CD4-positive, alpha-beta T cell treated with Interleukin-10 for 1 hour (primary cell): Measurements from ENCODE around the gene PIGQ.

Source experiments
- DNase-seq: peaks from one replicate; pipeline ENCODE4 v3.0.0-alpha.2; 2020

PIGQ gene

GRCh38 chr16:572865-573650 is 3.3 kb downstream of the PIGQ start:
- DNase-seq = no peak

- DNase-seq = no peak
Observed at GRCh38 chr16:574021-574760, 4.4 kb downstream of the PIGQ start.

GRCh38 chr16:575354-576196 is 5.8 kb downstream of the PIGQ start:
- no peak for DNase-seq

- no peak for DNase-seq
Observed at GRCh38 chr16:576197-576822, 6.5 kb downstream of the PIGQ start.

GRCh38 chr16:576823-577201 is 7.0 kb downstream of the PIGQ start:
- DNase-seq = no peak

- no peak for DNase-seq
Observed at GRCh38 chr16:577796-578195, 8.0 kb downstream of the PIGQ start.

- DNase-seq = no peak
Observed at GRCh38 chr16:578232-578869, 8.6 kb downstream of the PIGQ start.

GRCh38 chr16:578870-579405 is 9.2 kb downstream of the PIGQ start:
- peak; percentile 74 for DNase-seq

- DNase-seq = no peak
Observed at GRCh38 chr16:580141-580945, 10.6 kb downstream of the PIGQ start.

GRCh38 chr16:580946-581498 is 11.3 kb downstream of the PIGQ start:
- no peak for DNase-seq

GRCh38 chr16:582218-582613 is 12.4 kb downstream of the PIGQ start:
- no peak for DNase-seq

- DNase-seq = no peak
Observed at GRCh38 chr16:582614-583331, 13.0 kb downstream of the PIGQ start.

- DNase-seq = no peak
Observed at GRCh38 chr16:583470-583814, 13.7 kb downstream of the PIGQ start.

GRCh38 chr16:583815-584591 is 14.2 kb downstream of the PIGQ start:
- DNase-seq = no peak

- DNase-seq = no peak
Observed at GRCh38 chr16:585351-585750, 15.6 kb downstream of the PIGQ start.

- no peak for DNase-seq
Observed at GRCh38 chr16:586047-586644, 16.4 kb downstream of the PIGQ start.

- DNase-seq = no peak
Observed at GRCh38 chr16:586645-587590, 17.1 kb downstream of the PIGQ start.

GRCh38 chr16:588639-588888 is 18.8 kb downstream of the PIGQ start:
- peak; percentile 64 for DNase-seq
